Spleen (tissue), 11 donors: ENCODE measurements around the gene PHF11. TPM values are rescaled to one million over a fixed set of nuclear protein-coding genes. Genes with fewer than 3 reads are reported as not detected.

Experiments used
- DNase-seq: peaks from one replicate; pipeline ENCODE4 v3.0.0-alpha.2; 2020
- H3K27ac ChIP-seq, 8 donors: fragments of 200-600 bp; sonication (generic) in 7 of 8; 1 replicate in 4 of 8; 2 replicates in 4 of 8; pipeline versions ENCODE4 v1.5.0 to v1.8.0; 2016 to 2021; ENCODE audit warnings: inconsistent platforms in 4 of 8, mild to moderate bottlenecking in 4 of 8, moderate library complexity in 1 of 8
- H3K27me3 ChIP-seq, 7 donors: fragments of 200-600 bp; sonication (generic) in 6 of 7; replicated peaks in 1 of 7; 1 replicate in 4 of 7; 2 replicates in 3 of 7; pipeline versions ENCODE4 v1.5.0 to v1.8.0; 2016 to 2021; ENCODE audit warnings: inconsistent platforms in 3 of 7, mild to moderate bottlenecking in 1 of 7
- H3K36me3 ChIP-seq, 6 donors: fragments of 200-600 bp; sonication (generic) in 5 of 6; 1 replicate in 4 of 6; 2 replicates in 2 of 6; pipeline versions ENCODE4 v1.5.0 to v1.8.0; 2016 to 2021; ENCODE audit warnings: inconsistent platforms in 2 of 6
- H3K4me1 ChIP-seq, 6 donors: fragments of 200-600 bp; sonication (generic) in 5 of 6; 1 replicate in 3 of 6; 2 replicates in 3 of 6; pipeline versions ENCODE4 v1.5.0 to v1.8.0; 2016 to 2021; ENCODE audit warnings: inconsistent platforms in 3 of 6
- H3K4me3 ChIP-seq, 8 donors: fragments of 200-600 bp; sonication (generic) in 7 of 8; 1 replicate in 4 of 8; 2 replicates in 4 of 8; pipeline versions ENCODE4 v1.5.0 to v1.8.0; 2016 to 2021; ENCODE audit warnings: inconsistent platforms in 4 of 8, mild to moderate bottlenecking in 4 of 8, moderate library complexity in 2 of 8
- H3K9me3 ChIP-seq, 8 donors: fragments of 200-600 bp; sonication (generic) in 7 of 8; 1 replicate in 4 of 8; 2 replicates in 4 of 8; pipeline versions ENCODE4 v1.5.0 to v1.8.0; 2016 to 2021; ENCODE audit warnings: inconsistent platforms in 4 of 8
- CTCF ChIP-seq, 11 experiments: fragments of 200-600 bp in 7 of 11; fragments of 450-650 bp in 4 of 11; sonication (generic) in 4 of 11; IDR thresholded peaks in 8 of 11; conservative IDR thresholded peaks in 3 of 11; 1 replicate in 7 of 11; 2 replicates in 4 of 11; pipeline versions ENCODE4 v1.4.0 to v1.8.0; 2016 to 2021; ENCODE audit warnings: antibody characterized with exemption in 11 of 11, inconsistent platforms in 4 of 11, mild to moderate bottlenecking in 1 of 11
- POLR2A ChIP-seq, 3 donors: fragments of 450-650 bp; IDR thresholded peaks; one replicate each; pipeline ENCODE4 v1.5.1; 2017; ENCODE audit warnings: antibody characterized with exemption in 3 of 3, mild to moderate bottlenecking in 1 of 3
- POLR2AphosphoS5 ChIP-seq, 3 donors: sonication (generic); formaldehyde crosslinking; IDR thresholded peaks; one replicate each; pipeline ENCODE4 v1.5.1; 2017; ENCODE audit warnings: antibody characterized with exemption in 3 of 3
- WGBS, 5 donors: extraction: QIAGEN DNeasy Blood & Tissue Kit in 3 of 5; methylation state at CpG; one replicate each; pipeline versions ENCODE4 v1.1.5 to v1.1.7; 2013 to 2018; 5-methylcytosine and 5-hydroxymethylcytosine counted together
- intact Hi-C: fragments of 100-400 bp; cut with DNase I; formaldehyde crosslinking; loops from one replicate; pipeline ENCODE4 v1.15.0; 2023; ENCODE audit warnings: low total_unique reads
- polyA plus RNA-seq, 3 donors: library from polyadenylated mRNA; stranded (reverse); fragments of 200-250 nt; gene quantifications; one replicate each; pipeline ENCODE4 v1.2.1, GENCODE V29; 2013
- total RNA-seq, 7 donors: library from RNA; depleted of rRNA in 3 of 7; stranded (reverse); fragments of >200 nt in 3 of 7; fragmentation: NEBNext Ultra II Directional in 4 of 7; extraction: Animal tissue kit (Norgen Biotek cat#: 25700) in 4 of 7; gene quantifications; one replicate each; pipeline versions ENCODE4 v1.1.0 to v1.2.1, GENCODE V29; 2016 to 2021
- donor health status: healthy with polysubstance abuse.
- donor health status: DM: no; HTN: no; CAD: no; lungs with moderate emphysema.
- donor health status: DM: no; HTN: no; CAD: no.
- donor health status: Bipolar disorder and iron deficiency.
- donor health status: healthy.
- donor health status: DM: no; HTN: no; CAD: no.
- donor health status: DM: yes; HTN: yes; CAD: no.

PHF11 gene
- total and polyA plus RNA-seq, 10 donors, result 50.5 to 117 (median 71.2) TPM

- TF ChIP-seq CTCF (IDR thresholded peaks at IDR 0.05 in 8 of 11, conservative IDR thresholded peaks at IDR 0.05 in 3 of 11) (no peak), POLR2AphosphoS5 (IDR thresholded peaks at IDR 0.05) (no peak), POLR2A (IDR thresholded peaks at IDR 0.05) (no peak)
Measured at GRCh38 chr13:49527123-49527522, 31.4 kb downstream of the PHF11 start.

GRCh38 chr13:49528161-49528560, 32.4 kb downstream of the PHF11 start:
- DNase-seq, result no peak
- Histone ChIP-seq H3K4me3 (no peak overlapping the region), H3K36me3 (peaks cover 0 to 69% (median 24%) of the 10 kb centered on the region in 6 donors), H3K4me1 (peaks cover 0 to 24% (median 5%) of the 10 kb centered on the region in 6 donors), H3K27ac (peak overlapping the region in 4 of 8 donors; percentile 36 to 47 (median 40)), H3K9me3 (no peaks in the 10 kb centered on the region), H3K27me3 (no peaks in the 10 kb centered on the region)
- 34 to 50% (median 46%) methylated on average over 1 of the region's 1 CpG for WGBS, 5 donors
- TF ChIP-seq POLR2A (IDR thresholded peaks at IDR 0.05) (no peak), POLR2AphosphoS5 (IDR thresholded peaks at IDR 0.05) (no peak), CTCF (IDR thresholded peaks at IDR 0.05 in 8 of 11, conservative IDR thresholded peaks at IDR 0.05 in 3 of 11) (no peak)
- intact Hi-C loops, result no loop called here

More at GRCh38 chr13:49527123-49527522, 31.4 kb downstream of the PHF11 start:
- Histone ChIP-seq H3K36me3 (peaks cover 0 to 79% (median 28%) of the 10 kb centered on the region in 6 donors), H3K4me3 (no peak overlapping the region), H3K9me3 (no peaks in the 10 kb centered on the region), H3K27me3 (no peaks in the 10 kb centered on the region), H3K4me1 (peaks cover 0 to 13% (median under 1%) of the 10 kb centered on the region in 6 donors), H3K27ac (peak overlapping the region in 3 of 8 donors; percentile 25 to 47 (median 39))
- 50 to 80% (median 67%) methylated on average over 2 of the region's 2 CpGs for WGBS, 5 donors
- no peak for DNase-seq
- intact Hi-C loops, result no loop called here

GRCh38 chr13:49530457-49530856, 34.7 kb downstream of the PHF11 start:
- WGBS, 5 donors, result 41 to 60% (median 43%) methylated on average over 7 of the region's 7 CpGs
- Histone ChIP-seq H3K4me1 (peaks cover 0 to 36% (median 14%) of the 10 kb centered on the region in 6 donors), H3K4me3 (no peak overlapping the region), H3K27me3 (no peaks in the 10 kb centered on the region), H3K36me3 (peaks cover 0 to 53% (median 15%) of the 10 kb centered on the region in 6 donors), H3K9me3 (no peaks in the 10 kb centered on the region), H3K27ac (peak overlapping the region in 7 of 8 donors; percentile 11 to 73 (median 53))
- intact Hi-C loops, result no loop called here
- no peak for DNase-seq
- TF ChIP-seq POLR2AphosphoS5 (IDR thresholded peaks at IDR 0.05) (peak in 1 of 3 donors; percentile 40), CTCF (IDR thresholded peaks at IDR 0.05 in 8 of 11, conservative IDR thresholded peaks at IDR 0.05 in 3 of 11) (no peak), POLR2A (IDR thresholded peaks at IDR 0.05) (no peak)

GRCh38 chr13:49532593-49532992, 36.8 kb downstream of the PHF11 start:
- peaks cover 0 to 36% (median 14%) of the 10 kb centered on the region in 6 donors for H3K4me1 ChIP-seq
- 51 to 80% (median 69%) methylated on average over 1 of the region's 1 CpG for WGBS, 5 donors
- no peak overlapping the region for H3K4me3 ChIP-seq
- no peak for TF ChIP-seq POLR2A (IDR thresholded peaks at IDR 0.05)
- TF ChIP-seq POLR2AphosphoS5 (IDR thresholded peaks at IDR 0.05), result no peak
- TF ChIP-seq CTCF (IDR thresholded peaks at IDR 0.05 in 8 of 11, conservative IDR thresholded peaks at IDR 0.05 in 3 of 11), result no peak
- no peaks in the 10 kb centered on the region for H3K9me3 ChIP-seq
- peak overlapping the region in 1 of 8 donors; percentile 75 for H3K27ac ChIP-seq
- intact Hi-C loops, result no loop called here
- peaks cover 0 to 36% (median 0%) of the 10 kb centered on the region in 6 donors for H3K36me3 ChIP-seq
- H3K27me3 ChIP-seq, result no peaks in the 10 kb centered on the region
- DNase-seq, result no peak
